Measurements from ENCODE around the gene ALG1.
A peak's percentile ranks its signal among the peaks of the same experiment; 100 is the strongest.
"Not testable (repeated sequence)": the region's sequence is repeated elsewhere in the genome, so short reads cannot be mapped to it uniquely, and the experiment has no call there.

Gene ALG1

GRCh38 chr16:5044581-5044980, 27.1 kb upstream of the ALG1 start:
- not testable (repeated sequence) for DNase-seq (ENCODE audit: low spot score)

DNA sequence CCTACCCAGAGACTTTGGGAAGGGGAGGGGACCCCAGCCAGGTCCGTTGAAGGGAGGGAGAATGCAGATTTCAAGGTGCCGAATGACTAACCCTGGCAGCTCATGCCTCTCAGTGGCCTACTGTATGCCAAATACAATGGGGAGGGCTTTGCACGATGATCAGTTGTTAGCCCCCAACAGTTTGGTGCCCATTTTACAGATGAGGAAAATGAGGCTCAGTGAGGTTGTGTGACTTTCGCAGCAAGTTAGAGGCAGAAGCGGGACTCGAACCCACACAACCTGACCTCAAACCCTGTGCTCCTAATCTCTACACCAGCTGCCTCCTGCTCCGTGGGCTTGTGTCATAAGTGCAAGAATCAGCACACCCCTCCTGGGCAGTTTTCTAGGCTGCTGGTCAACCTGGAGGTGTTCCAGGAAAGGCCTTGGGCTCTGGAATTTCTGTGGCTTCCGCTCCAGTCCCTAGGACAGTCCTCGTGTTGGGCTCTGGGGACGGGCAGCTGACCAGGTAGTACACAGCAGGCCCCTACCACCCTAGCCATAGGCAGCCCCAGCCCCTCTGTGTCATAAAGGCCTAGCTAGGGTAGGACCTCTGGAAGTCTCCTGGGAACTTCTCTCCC, 26.0 kb upstream of the ALG1 start:
- no peak for DNase-seq (ENCODE audit: low spot score)

- DNase-seq (ENCODE audit: low spot score): no peak
Observed at GRCh38 chr16:5046914-5047313, 24.7 kb upstream of the ALG1 start.

DNA sequence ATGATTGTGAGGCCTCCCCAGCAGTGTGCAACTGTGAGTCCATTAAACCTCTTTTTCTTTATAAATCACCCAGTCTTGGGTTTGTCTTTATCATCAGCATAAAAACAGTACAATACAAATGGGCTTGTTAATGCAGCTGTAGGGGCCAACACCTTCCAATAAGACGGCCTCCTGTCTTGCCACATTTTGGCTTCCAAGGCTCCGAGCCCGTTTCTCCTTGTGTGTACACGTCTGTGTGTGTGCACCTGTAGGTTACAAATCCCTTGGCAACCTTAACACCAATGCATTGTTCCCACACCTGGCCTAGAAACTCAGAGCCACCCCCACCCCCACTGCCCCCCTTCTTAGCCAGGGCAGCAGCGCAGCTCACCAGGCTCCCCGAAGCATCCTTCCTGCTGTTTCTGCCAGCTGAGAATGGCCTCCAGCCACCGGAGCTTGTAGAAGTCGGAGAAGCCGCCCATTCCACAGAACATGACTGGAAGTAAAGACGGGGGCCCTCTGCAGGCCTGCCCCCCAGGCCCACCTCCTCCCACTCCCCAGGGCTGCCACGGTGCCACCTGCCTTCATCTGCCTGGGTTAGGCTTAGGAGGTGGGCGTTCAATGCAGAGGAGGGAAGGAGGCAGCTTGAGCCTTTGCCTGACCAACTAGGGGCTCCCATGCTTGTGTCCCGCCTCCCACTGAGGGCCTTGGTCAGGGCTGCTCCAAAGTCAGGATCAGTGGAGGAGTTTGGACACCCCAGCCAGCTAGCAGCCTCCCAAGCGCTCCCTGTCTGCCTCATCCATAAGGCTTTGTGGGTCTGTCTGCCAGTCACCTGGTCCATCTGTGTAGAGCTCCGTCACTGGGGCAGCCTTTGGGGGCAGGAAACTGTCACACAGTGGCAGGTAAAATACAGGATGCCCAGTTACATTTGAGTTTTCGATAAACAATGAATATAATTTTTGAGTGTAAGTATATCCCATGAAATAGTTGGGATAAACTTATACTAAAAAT, 16.5 kb upstream of the ALG1 start:
- no peak for DNase-seq (ENCODE audit: low spot score)

DNA sequence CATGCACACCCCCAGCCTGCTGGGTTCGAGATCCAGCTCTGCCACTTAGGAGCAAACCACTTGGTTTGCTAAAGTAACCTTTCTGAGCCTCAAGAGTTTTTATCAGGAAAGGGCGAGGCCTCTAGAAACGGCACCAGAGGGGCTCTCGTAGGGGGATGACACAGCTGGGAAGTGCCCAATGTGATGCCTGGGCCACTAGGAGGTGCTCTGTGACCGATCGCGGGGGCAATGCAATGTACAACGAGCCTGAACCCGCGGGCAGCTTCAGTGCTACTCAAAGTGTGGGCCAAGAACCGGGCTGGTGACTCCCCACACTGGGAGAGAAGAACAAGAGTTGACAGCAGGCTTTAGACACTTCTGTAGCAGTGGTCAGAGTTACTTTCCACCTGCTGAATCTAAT, 15.3 kb upstream of the ALG1 start:
- no peak for DNase-seq (ENCODE audit: low spot score)

DNA sequence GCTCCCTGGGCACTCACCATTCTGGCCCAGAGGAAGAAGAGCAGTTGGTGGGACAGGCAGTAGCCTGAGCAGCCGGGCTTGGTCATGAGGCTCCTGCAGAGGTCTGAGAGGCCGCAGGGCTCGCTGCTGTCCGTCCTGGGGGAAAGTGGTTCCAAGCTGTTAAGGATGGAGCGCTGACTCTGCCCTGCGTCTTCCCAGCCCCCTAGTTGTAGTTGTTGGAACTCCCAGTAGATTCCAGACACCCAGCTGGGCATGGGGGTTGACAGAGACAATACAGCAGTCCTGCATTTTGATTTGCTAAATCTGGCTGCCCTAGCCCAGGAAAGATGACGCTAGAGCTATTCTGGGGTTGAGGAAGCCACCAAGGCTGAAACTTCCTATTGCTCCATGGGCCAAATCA, 13.2 kb upstream of the ALG1 start:
- no peak for DNase-seq (ENCODE audit: low spot score)

DNA sequence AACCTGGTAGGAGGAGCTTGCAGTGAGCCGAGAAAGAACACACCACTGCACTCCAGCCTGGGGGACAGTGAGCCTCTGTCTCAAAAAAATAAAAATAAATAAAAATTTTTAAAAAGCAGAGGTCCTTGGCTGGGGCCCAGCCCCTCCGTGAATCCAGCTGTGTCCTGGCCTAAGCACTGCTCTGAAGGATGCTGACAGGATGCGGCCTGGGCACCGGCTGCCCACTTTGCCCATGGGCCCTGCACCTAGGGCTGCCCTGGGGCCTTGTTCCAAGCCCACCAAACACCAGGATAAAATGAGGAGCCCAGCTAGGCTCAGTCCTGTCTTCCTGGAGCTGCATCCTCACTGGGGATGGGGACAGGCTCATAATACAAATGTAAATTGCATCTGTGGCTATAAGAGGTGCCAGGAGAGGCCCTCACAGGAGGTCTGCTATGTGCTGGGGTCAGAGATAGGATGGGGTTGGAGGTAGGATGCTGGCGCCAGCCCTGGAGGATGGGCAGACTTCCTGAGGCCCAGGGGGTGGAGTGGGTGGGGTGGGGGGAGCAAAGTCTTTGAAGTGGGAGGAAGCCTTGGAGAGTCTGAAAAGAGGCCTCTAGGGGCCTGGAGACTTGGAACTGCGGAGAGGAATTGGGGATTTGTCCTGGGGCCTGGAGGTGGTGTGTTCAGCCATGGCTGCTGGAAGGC, 12.1 kb upstream of the ALG1 start:
- no peak for DNase-seq (ENCODE audit: low spot score)

DNA sequence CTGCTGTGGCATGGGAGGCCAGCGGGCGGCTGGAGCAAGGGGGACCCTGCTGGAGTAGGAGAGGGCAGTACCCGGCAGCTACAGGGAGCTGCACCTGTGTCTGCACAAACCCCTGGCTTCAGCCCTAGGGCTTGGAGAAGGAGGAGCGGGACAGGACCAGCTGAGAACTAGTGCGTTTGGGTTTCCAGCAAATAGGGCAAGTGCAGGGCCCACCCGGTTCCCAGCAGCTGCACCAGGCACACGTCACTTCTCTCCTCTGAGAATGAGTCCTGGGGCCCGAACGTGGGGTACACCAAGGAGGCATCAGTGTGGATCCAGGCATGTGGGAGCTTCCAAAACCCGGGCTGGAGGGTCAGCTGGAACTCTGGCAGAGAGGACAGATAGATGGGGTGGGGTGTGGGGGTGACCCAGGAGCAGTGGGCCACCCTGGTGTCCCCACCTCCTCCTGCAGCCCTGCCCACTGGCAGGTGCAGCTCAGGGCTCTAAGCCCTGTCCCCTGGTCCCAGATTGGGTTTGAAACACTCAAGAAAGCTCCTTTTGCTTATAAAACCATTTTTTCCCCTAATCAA, 11.5 kb upstream of the ALG1 start:
- no peak for DNase-seq (ENCODE audit: low spot score)

DNA sequence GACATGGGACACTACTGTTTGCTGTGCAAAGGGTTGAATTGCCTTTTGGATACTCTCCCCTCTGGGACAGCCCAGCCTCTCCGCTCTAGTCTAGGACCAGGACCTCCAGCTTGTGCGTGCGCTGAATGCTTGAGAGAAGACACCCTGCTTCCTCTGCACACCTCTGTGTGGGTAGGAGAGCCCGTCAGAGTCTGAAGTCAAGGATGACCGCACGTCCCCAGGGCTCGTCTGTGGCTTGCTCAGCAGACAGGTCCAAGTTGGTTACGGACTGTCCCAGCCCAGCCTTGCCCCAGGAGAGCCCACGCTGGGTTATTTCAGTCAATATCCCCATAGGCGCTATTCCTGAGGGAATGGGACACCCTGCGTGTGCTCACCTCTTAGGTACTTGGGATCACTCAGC, 9.6 kb upstream of the ALG1 start:
- no peak for DNase-seq (ENCODE audit: low spot score)

DNA sequence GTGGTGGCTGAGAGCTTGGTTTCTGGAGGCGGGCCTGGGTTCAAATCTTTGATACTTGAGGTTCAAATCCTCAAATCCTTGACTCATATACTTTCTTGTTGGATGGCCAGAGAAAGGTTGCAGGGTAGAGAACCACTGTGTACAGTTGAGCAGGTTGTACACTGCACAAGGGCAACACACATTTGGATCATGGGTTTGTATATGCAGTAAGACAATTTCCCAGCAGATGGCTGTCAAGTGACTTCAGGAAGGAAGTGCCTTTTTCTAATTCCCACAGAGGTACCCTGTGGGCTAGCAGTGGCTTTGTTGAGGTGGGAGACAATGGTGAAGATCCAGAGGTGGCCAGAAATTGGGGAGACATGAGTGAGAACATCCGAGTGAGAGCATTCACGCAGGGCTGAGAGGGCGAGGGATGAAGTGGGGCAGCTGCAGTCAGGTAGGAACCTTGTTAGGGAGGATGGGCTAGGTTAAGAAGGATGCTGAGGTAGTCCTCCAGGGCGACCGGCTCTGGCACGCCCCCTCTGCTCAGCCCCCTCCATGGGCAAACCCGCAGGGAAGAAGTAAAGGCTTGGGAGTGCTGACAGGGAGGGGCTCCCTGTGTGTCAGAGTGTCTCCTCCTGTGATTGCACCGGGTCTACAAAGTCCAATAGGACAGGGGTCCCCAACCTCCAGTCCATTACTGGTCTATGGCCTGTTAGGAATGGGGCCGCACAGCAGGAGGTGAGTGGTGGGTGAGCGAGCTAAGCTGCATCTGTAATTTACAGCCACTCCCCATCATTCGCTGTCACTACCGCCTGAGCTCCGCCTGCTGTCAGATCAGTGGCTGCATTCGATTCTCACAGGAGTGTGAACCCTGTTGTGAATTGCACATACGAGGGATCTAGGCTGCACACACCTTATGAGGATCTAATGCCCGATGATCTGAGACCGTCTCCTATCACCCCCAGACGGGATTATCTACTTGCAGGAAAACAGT, 8.6 kb upstream of the ALG1 start:
- DNase-seq (ENCODE audit: low spot score): no peak

GRCh38 chr16:5064915-5065314, 6.7 kb upstream of the ALG1 start:
- DNase-seq (ENCODE audit: low spot score): no peak

GRCh38 chr16:5065326-5065725, 6.3 kb upstream of the ALG1 start:
- no peak for DNase-seq (ENCODE audit: low spot score)

- peak; percentile 65 for DNase-seq (ENCODE audit: low spot score)
Observed at GRCh38 chr16:5065813-5066212, 5.8 kb upstream of the ALG1 start, which contains the start of gene C16orf89. TSS of gene C16orf89 (minus strand) at chr16:5065956. CDS start at chr16:5065908, 48 bp downstream.

GRCh38 chr16:5066511-5066910, 5.1 kb upstream of the ALG1 start:
- DNase-seq (ENCODE audit: low spot score): no peak

- DNase-seq (ENCODE audit: low spot score): no peak
Observed at GRCh38 chr16:5069048-5069447, 2.6 kb upstream of the ALG1 start.

DNA sequence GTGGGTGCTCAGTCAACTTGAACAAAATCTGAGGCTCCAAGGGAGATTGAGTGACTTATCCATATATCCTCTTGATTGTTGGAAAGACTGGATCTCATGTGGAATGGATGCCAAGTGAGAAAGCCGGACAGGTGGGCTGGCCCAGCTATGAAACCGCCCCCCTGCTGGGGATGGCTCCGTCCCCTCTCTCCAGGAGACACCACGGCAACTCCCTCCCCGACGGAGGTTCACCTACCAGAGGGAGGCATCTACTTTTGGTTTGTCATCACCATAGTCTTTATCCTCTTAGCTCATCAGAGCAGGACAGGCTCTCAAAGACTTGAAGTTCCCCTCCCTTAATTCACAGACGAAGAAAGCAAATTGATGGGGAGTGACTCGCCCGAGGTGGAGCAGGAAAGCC, 1.8 kb upstream of the ALG1 start:
- DNase-seq (ENCODE audit: low spot score): no peak

- DNase-seq (ENCODE audit: low spot score): no peak
Observed at GRCh38 chr16:5070431-5071186, 1.0 kb upstream of the ALG1 start.

GRCh38 chr16:5071341-5071680, 332 bp upstream of the ALG1 start:
- DNase-seq (ENCODE audit: low spot score): no peak

GRCh38 chr16:5072334-5073278, 963 bp downstream of the ALG1 start:
- DNase-seq (ENCODE audit: low spot score): no peak

DNA sequence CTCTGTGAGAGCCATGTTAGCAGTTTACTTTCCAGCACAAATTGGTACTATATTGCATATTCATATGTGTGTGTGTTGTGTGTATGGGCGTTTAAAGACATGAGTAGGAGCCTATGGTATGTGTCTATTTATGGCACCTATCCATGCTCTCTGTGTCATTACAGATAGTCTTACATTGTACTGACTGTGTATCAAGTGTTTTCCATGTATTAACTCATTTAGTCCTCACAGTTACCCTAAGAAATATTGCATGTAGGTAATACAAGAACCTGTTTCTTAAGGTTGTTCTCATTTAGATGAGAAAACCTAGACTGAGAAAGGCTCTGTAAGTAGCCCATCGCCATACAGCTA, 1.6 kb downstream of the ALG1 start:
- DNase-seq (ENCODE audit: low spot score): no peak
